DMS79 treated with DMSO at 0.1 percent for 48 hours (cell line): Measurements from ENCODE around the gene CELSR1.
A peak's percentile ranks its signal among the peaks of the same experiment; 100 is the strongest.

Source experiments
- DNase-seq: peaks from one replicate; lab custom pipeline; 2025; lab: John Stamatoyannopoulos, UW

The CELSR1 gene

GRCh38 chr22:46443850-46444389 is 93.5 kb downstream of the CELSR1 start:
- no peak for DNase-seq

DNA sequence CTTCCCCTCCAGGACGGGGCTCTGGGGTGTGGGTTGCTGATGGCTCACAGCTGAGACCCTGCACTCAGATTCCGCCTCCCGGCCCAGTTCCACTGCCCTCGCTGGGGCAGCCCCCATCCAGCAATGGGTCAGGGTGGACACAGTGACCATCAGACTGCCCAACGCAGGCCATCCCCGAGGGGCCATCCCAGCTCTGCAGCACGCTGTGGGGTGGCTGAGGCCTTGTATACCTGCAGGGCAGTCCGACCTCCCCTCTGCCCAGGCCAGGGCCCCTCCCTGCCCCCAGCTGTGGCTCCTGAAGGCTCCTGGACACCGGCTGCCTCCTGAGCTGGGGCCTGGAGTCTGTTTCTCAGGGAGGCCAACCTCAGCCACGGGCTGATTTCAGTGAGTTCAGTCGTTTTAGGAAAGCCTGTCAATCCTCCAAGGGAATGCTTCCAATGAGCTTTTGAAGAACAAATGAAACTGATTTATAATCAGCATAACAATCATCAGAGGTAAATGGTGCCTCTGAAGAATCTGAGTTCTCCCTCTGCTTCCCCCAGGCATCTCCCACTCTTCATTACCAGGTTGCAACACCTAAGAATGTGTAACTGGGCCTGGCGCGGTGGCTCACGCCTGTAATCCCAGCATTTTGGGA is 95.1 kb downstream of the CELSR1 start:
- no peak for DNase-seq

DNA sequence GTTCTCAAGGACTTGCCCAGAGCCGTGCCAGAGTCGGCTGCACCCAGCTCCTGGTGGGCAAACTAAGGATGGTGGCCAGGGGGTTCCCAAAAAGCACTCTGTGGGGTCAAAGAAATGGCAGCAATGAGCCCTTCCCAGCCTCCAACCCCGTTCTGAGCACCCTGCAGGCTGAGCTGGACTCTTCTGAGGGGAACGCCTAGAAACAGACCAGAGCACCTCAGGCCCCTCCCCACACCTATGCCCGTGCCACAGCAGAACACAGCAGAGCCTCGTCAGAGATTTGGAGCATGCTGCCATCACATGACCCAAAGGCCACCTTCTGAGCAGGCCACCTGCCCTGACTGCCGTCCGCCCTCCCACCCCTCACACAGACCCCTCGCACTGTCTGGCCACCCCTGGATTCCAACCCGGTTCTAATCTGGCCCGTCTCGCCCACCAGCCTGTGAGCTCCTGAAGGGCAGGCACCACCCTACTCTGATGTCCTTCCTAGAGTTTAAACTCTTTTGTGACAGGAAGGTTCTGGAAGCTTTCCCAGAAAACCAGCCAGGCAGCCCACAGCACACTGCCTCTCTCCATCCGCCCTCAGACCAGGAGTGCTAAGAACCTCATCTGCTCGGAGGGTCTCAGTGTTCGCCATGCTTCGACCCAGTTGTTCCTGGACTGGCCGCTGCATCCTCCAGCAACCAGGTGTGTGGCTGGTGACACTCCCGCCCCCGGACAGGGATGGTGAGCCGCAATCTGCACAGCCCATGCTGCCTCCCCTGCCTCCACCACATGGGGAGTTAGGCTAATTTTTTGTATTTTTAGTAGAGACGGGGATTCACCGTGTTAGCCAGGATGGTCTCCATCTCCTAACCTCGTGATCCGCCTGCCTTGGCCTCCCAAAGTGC is 97.6 kb downstream of the CELSR1 start:
- no peak for DNase-seq

DNA sequence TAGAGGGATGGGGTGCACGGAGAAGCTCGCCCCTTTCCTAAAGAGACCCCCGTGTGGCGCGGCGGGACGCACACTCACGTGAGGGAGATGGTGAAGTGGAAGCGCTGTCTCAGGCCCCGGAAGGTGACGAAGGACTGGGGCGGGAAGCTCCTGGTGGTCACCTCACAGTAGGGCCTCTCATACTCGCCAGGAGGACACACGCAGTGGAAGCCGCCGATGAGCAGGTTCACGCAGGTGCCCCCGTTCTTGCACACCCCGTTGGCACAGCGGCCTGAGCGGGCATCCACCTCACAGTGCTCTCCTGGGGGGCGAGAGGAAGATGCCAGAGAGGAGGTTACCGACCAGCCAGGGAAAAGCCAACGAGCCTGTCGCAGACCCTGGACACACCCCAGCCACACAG is 98.3 kb downstream of the CELSR1 start:
- no peak for DNase-seq

- peak; percentile 53 for DNase-seq
Measured at GRCh38 chr22:46437671-46438440, 99.6 kb downstream of the CELSR1 start.

DNA sequence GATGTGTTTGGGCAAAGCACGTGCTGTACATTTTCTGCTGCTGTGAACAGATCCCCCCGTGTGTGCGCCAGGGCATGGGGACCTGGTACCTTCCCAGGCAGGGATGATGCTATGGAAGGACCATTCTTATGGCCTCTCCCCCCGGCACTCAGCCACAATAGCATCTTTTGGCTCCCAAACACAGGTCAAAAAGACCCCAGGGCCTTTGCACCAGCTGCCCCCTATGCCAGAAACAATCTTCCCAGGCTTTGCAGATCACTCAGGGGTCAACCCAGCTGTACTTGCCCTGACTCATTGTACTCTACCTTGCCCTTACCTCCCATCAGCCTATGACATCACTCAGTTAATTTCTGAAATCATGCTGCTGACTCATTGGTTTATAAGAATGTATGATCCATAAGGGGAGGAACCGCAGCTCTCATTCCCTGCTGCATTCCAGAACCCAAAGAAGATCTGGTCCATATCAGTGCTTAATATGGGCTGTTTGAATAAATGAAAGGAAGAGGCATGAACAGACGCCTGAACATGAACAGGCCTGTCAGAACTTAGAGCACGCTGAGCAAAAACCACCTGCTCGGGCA is 100.7 kb downstream of the CELSR1 start:
- peak; percentile 6 for DNase-seq

- no peak for DNase-seq
Measured at GRCh38 chr22:46433318-46433717, 104.1 kb downstream of the CELSR1 start.

- DNase-seq, result peak; percentile 46
Measured at GRCh38 chr22:46432164-46433068, 105.0 kb downstream of the CELSR1 start.

GRCh38 chr22:46430961-46431838 is 106.2 kb downstream of the CELSR1 start:
- DNase-seq, result no peak

DNA sequence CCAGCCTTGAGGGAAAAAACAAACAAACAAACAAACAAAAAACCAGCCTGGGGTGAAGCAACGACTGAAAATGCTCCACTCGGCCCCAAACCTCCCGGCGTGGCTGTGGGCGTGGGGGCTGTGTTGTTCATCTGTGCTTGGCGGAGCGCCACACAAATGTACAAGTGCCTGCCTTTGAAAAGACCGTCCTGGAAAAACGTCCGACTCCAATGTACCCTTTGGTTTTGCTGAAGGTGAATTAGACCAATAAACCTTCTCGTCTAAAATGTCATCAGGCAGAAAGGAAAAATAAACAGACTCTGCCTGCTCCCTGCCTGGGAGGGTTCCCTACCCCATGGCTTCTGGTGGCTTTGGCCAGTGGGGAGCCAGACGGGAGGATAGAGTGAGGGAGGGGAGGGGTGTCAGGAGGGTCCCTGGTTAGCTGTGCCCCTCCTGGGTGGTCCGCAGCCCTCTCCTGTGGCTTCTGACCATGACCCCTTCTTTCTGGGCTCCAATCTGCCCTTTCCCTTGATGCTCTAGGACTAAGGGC is 108.0 kb downstream of the CELSR1 start:
- DNase-seq, result peak; percentile 57

DNA sequence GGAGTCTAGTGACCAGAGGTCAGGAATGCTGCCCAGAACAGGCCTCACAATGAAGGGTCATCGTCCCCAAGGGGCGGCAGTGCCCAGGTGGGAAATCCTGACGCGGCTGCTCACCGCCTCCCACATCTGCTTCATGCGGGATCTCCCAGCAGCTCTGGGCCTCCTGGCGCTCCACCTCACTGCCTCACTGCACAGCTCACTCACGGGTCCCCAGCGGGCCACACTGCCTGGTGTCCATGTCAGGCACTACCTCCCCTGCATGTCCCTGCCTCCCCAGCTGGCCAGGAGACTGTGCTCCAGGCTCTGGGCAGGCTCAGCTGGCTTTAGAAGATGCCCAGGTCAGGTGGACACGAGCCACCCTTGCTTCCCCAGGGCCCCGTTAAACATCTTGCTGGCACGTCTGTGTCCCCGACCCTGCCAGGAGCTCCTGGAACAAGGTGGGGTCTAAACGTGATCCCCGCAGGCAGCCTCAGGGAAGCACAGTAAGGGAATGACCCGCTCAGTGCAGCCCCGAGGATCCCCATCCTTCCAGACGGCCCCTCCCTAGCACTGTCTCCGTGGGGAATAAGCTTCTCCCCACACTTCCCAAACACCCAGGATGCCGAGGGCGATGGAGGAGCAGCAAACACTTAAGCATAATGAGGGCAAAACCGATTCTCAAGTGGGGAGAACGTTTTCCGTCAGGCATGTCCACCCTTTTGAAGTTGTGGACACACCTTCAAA is 108.7 kb downstream of the CELSR1 start:
- no peak for DNase-seq

GRCh38 chr22:46428171-46428570 is 109.2 kb downstream of the CELSR1 start:
- no peak for DNase-seq

GRCh38 chr22:46425016-46425415 is 112.4 kb downstream of the CELSR1 start:
- DNase-seq, result no peak

GRCh38 chr22:46424496-46424895 is 112.9 kb downstream of the CELSR1 start:
- no peak for DNase-seq

DNA sequence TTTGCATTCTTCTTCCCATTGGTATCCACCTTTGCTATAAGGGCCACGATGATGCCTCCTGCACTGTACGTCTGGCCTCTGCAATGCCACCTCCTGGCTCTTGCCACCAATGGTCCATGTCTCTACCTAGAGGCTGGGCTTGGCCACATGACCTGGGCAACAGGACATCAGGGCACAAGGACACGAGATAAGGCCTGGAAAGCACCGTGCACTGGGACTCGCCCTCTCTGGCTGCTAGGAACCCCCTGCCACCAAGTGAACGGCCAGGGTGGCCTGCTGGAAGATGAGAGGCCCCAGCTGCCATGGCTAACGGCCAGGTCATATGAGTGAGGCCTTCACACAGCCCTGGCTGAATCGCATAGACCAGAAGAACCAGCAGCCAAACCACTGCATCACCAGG is 114.5 kb downstream of the CELSR1 start:
- no peak for DNase-seq

- DNase-seq, result no peak
Measured at GRCh38 chr22:46421267-46421666, 116.2 kb downstream of the CELSR1 start.

GRCh38 chr22:46419754-46420571 is 117.5 kb downstream of the CELSR1 start:
- DNase-seq, result no peak

- no peak for DNase-seq
Measured at GRCh38 chr22:46418827-46419226, 118.6 kb downstream of the CELSR1 start.
